Heart right ventricle (tissue), 16 donors: ENCODE results near the gene ZFPL1. TPM values are rescaled to one million over a fixed set of nuclear protein-coding genes. Genes with fewer than 3 reads are reported as not detected.
A peak's percentile ranks its signal among the peaks of the same experiment; 100 is the strongest.

Experiments used
- ATAC-seq, 8 donors: fragments of 200-7000 bp; cut with Tn5 transposase; one replicate each; pipeline ENCODE4 v1.9.1; 2020; ENCODE audit warnings: mild to moderate bottlenecking in 8 of 8, moderate library complexity in 8 of 8, moderate number of reproducible peaks in 1 of 8
- DNase-seq, 2 donors: peaks; one replicate each; pipeline ENCODE4 v3.0.0-alpha.2; 2020
- H3K27ac ChIP-seq, 10 donors: fragments of 200-600 bp; sonication (generic) in 2 of 10; one replicate each; pipeline versions ENCODE4 v1.5.0 to v1.8.0; 2020 to 2022; ENCODE audit warnings: mild to moderate bottlenecking in 3 of 10
- H3K27me3 ChIP-seq, 7 donors: fragments of 200-600 bp; one replicate each; pipeline ENCODE4 v1.8.0; 2021 to 2022; ENCODE audit warnings: mild to moderate bottlenecking in 2 of 7
- H3K36me3 ChIP-seq, 9 donors: fragments of 200-600 bp; sonication (generic) in 1 of 9; one replicate each; pipeline versions ENCODE4 v1.5.0 to v1.8.0; 2020 to 2022; ENCODE audit warnings: mild to moderate bottlenecking in 2 of 9
- H3K4me1 ChIP-seq, 9 donors: fragments of 200-600 bp; sonication (generic) in 1 of 9; one replicate each; pipeline versions ENCODE4 v1.5.0 to v1.8.0; 2020 to 2022; ENCODE audit warnings: mild to moderate bottlenecking in 4 of 9
- H3K4me3 ChIP-seq, 10 donors: fragments of 200-600 bp; sonication (generic) in 2 of 10; one replicate each; pipeline versions ENCODE4 v1.5.0 to v1.8.0; 2020 to 2022; ENCODE audit warnings: mild to moderate bottlenecking in 7 of 10, moderate library complexity in 2 of 10
- H3K9me3 ChIP-seq, 11 donors: fragments of 200-600 bp in 10 of 11; sonication (generic) in 2 of 11; one replicate each; pipeline versions ENCODE4 v1.5.0 to v1.8.0; 2013 to 2022; ENCODE audit warnings: mild to moderate bottlenecking in 2 of 11, control low read depth in 1 of 11, moderate library complexity in 1 of 11
- WGBS, 2 donors: extraction: QIAGEN DNeasy Blood & Tissue Kit; methylation state at CpG; one replicate each; pipeline ENCODE4 v1.1.7; 2013; ENCODE audit warnings: inconsistent platforms in 1 of 2; 5-methylcytosine and 5-hydroxymethylcytosine counted together
- intact Hi-C, 10 donors: fragments of 100-400 bp; cut with DNase I; formaldehyde crosslinking; loops; one replicate each; pipeline versions ENCODE4 v1.11.1 to v1.14.2; 2022
- polyA plus RNA-seq, 2 donors: library from polyadenylated mRNA; stranded (reverse); fragments of 200-250 nt; gene quantifications; one replicate each; pipeline ENCODE4 v1.2.3, GENCODE V29; 2013
- total RNA-seq, 10 donors: library from RNA; stranded (reverse); fragmentation: NEBNext Ultra II Directional in 3 of 10; extraction: Animal tissue kit (Norgen Biotek cat#: 25700) in 3 of 10; gene quantifications; one replicate each; pipeline versions ENCODE4 v1.2.1 to v1.2.4, GENCODE V29; 2021 to 2023
- TF ChIP-seq, protein P1 (sequence below), 9 donors: fragments of 200-600 bp; sonication (generic) in 2 of 9; IDR thresholded peaks; one replicate each; pipeline versions ENCODE4 v1.5.0 to v1.8.0; 2021 to 2022; ENCODE audit warnings: antibody characterized with exemption in 9 of 9, mild to moderate bottlenecking in 5 of 9, moderate library complexity in 1 of 9
- donor health status: Arrhythmogenic right ventricular cardiomyopathy.
- donor health status: ischemic (EF 13 %, LVEDD 7.1; RV severe dilation, severe dysfunction).
- donor health status: healthy with polysubstance abuse.
- donor health status: DM: no; HTN: yes; CAD: no.
- donor health status: DM: no; HTN: no; CAD: no.
- donor health status: ischemic (EF 25% LVEDD 6.9; RV normal size, moderate dysfunction).
- donor health status: ischemic (EF 25% LVEDD 5.7; RV mildly dilated, moderate dysfunction).
- donor health status: healthy.
- donor health status: DM: yes; HTN: yes; CAD: no.
- donor health status: Ischemic cardiomyopathy.
- donor health status: ischemic (EF 35%, LVEDD 5.7; RV mildly dilated, moderate dysfunction).
- donor health status: nonischemic (EF 11% LVEDD 7.7; RV severe dilation, severe dysfunction).
- donor health status: DM: yes; HTN: yes; CAD: no.
- donor health status: PGD.
- donor health status: ischemic (EF 29% LVEDD 5.4; RV normal size, mild dysfunction).
- donor health status: nonischemic (EF 23%, LVEDD 6.1; RV moderate dilation, normal function).

ZFPL1 gene
- total and polyA plus RNA-seq, 12 donors = 21.5 to 49.2 (median 25.6) TPM

GRCh38 chr11:65060913-65061408 lies 23.1 kb upstream of the ZFPL1 start:
- DNase-seq (no peak), ATAC-seq (no peak)
- Histone ChIP-seq H3K36me3 (no peaks in the 10 kb centered on the region), H3K4me1 (no peaks in the 10 kb centered on the region), H3K4me3 (no peak overlapping the region), H3K27ac (no peak overlapping the region), H3K27me3 (no peaks in the 10 kb centered on the region), H3K9me3 (no peaks in the 10 kb centered on the region)
- TF ChIP-seq, protein P1, sequence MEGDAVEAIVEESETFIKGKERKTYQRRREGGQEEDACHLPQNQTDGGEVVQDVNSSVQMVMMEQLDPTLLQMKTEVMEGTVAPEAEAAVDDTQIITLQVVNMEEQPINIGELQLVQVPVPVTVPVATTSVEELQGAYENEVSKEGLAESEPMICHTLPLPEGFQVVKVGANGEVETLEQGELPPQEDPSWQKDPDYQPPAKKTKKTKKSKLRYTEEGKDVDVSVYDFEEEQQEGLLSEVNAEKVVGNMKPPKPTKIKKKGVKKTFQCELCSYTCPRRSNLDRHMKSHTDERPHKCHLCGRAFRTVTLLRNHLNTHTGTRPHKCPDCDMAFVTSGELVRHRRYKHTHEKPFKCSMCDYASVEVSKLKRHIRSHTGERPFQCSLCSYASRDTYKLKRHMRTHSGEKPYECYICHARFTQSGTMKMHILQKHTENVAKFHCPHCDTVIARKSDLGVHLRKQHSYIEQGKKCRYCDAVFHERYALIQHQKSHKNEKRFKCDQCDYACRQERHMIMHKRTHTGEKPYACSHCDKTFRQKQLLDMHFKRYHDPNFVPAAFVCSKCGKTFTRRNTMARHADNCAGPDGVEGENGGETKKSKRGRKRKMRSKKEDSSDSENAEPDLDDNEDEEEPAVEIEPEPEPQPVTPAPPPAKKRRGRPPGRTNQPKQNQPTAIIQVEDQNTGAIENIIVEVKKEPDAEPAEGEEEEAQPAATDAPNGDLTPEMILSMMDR (IDR thresholded peaks at IDR 0.05) = peak in 4 of 9 donors; percentile 4 to 24 (median 12)
- 53 to 61% methylated on average over 9 of the region's 9 CpGs for WGBS, 2 donors
- intact Hi-C loops = no loop called here

DNA sequence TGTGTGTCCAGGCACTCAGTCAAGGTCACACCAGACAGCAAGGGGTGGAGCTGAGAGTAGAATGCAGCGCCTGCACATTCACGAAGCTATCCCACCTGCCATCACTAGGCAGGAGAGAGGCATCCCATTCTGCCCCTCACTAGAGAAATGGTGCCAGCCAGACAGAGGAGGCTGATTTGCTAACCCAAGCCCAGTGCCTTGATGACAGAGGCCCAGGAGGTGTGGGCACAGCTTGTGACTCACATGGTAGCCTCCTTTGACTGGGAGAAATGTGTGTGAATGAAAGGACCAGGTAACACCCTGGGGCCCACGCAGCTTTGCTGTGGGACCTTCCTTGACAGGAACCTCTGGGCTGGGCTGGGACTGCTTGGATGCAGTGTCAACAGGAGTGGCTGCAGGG lies 20.5 kb upstream of the ZFPL1 start:
- no peaks in the 10 kb centered on the region for H3K4me1 ChIP-seq
- ATAC-seq (no peak), DNase-seq (no peak)
- no peak overlapping the region for H3K4me3 ChIP-seq
- H3K9me3 ChIP-seq = no peaks in the 10 kb centered on the region
- TF ChIP-seq, protein P1 (IDR thresholded peaks at IDR 0.05) = no peak
- H3K36me3 ChIP-seq = no peaks in the 10 kb centered on the region
- H3K27me3 ChIP-seq = peaks cover 0 to 8% (median 0%) of the 10 kb centered on the region in 7 donors
- WGBS, 2 donors = 65 to 69% methylated on average over 3 of the region's 3 CpGs
- intact Hi-C loops = no loop called here
- H3K27ac ChIP-seq = no peak overlapping the region

- intact Hi-C loops = no loop called here
- Histone ChIP-seq H3K27ac (no peak overlapping the region), H3K9me3 (no peaks in the 10 kb centered on the region), H3K36me3 (no peaks in the 10 kb centered on the region), H3K4me1 (no peaks in the 10 kb centered on the region), H3K27me3 (peaks cover 0 to 8% (median 0%) of the 10 kb centered on the region in 7 donors), H3K4me3 (no peak overlapping the region)
- TF ChIP-seq, protein P1 (IDR thresholded peaks at IDR 0.05) = no peak
- ATAC-seq (no peak), DNase-seq (no peak)
- WGBS, 2 donors = 78 to 81% methylated on average over 4 of the region's 4 CpGs
Observed at GRCh38 chr11:65064847-65065240, 19.2 kb upstream of the ZFPL1 start.

- no peak for DNase-seq
- 42 to 56% methylated on average over 7 of the region's 7 CpGs for WGBS, 2 donors
- TF ChIP-seq, protein P1 (IDR thresholded peaks at IDR 0.05) = no peak
Observed at GRCh38 chr11:65065851-65066250, 18.2 kb upstream of the ZFPL1 start.

More at GRCh38 chr11:65065851-65066250, 18.2 kb upstream of the ZFPL1 start:
- Histone ChIP-seq H3K4me3 (no peak overlapping the region), H3K27me3 (peaks cover 0 to 8% (median 0%) of the 10 kb centered on the region in 7 donors), H3K27ac (no peak overlapping the region), H3K4me1 (no peaks in the 10 kb centered on the region), H3K36me3 (no peaks in the 10 kb centered on the region), H3K9me3 (no peaks in the 10 kb centered on the region)
- intact Hi-C loops = no loop called here
- no peak for ATAC-seq
